Measurements from ENCODE around the gene ANXA4.
"Not testable (repeated sequence)": the region's sequence is repeated elsewhere in the genome, so short reads cannot be mapped to it uniquely, and the experiment has no call there.

The ANXA4 gene

DNA sequence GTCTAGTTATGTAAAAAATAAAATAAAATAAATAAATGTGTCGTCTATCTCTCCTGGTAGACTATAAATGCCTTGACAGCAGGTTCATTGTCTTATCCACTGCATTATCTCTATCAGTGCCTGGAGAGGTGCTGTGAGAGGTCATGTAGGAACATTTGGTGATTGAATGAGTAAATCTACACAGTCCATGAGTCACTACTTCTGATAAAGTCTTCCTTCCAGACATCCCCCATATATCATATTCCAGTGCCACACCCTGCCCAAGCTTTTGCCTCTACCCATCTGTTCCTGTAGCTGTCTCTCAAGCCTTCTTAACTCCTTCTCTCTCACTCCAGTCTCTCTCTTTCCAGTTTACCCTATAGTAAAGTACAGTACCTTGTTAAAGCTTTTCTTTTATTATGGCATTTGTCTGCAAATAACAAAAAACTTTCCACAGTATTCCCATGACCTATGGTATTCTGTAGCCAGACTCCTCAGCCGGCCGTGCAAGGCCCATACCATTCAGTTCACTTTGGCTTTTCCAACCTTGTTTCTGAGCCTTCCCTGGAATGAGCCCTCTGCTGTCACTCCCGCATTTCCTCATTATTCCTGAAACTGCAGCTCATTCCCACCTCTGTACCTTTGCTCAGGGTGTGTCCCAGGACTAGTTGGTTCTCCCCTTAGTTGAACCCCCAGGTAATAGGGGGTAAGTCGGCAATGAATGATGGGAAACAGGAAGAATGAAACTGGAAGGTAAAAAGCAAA is 37.5 kb downstream of the ANXA4 start:
- no peak for DNase-seq (ENCODE audit: low read depth)

GRCh38 chr2:69780921-69781320 is 39.0 kb downstream of the ANXA4 start:
- no peak for DNase-seq (ENCODE audit: low read depth)

DNA sequence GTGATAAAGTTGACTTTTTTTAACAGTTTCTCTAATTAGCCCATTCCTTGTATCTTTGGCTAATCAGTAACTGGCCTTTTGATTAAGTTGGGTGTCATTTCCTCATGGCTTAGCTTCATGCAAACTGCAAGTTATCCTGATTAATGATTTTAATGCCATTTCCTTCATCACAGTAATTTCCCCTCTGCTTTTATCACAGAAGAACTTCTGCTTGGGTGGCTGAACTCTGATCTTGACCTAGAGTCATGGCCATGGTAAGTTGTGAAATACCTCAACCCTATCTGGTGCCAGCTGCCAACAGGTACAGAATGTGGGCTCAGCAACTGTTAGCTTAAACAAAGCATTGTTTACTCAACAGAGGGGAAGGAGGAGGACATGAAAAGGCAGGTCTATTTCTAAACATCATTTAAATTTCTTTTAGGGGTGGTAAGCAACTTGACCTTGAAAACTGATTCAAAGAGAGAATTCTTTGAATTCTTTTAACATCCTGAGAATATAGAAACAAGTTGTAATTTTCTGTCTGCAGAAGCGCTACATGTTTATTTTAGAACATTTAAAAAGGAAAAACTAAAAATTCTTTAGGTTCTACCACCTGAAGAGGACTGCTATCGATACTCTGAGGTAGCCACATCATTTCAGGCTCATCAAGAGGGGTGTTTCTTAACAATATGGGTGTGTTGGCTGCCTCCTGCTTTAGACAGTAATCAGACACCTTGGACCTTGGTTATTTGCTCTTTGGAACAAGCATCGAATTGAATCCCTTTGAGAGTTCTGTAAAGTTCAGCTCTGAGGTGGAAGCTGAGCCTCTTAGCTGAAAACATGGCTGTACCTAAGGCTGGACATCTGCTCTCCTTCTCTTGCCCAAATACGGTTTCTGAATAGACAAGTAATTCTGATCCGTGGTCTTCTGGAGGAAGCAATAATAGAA is 39.7 kb downstream of the ANXA4 start:
- DNase-seq (ENCODE audit: low read depth): no peak

DNA sequence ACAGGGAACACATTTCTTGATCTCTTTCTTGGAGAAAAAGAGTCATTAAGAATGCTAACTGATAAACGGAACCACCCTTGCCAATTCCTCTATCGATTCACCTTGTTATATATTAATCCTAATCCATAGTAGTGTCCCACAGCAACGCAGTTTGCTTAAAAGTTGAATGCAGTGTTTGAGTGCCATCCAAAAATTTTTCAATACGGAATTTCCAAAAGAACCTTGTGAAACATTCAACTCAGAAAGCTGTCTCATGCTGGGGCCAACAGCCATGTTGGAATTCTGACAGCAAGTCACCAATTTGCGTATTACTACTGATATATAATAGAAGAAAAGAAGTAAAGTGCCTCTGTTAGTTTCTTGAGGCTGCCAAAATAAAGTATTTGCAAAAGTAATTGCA is 42.3 kb downstream of the ANXA4 start:
- DNase-seq (ENCODE audit: low read depth): no peak

DNA sequence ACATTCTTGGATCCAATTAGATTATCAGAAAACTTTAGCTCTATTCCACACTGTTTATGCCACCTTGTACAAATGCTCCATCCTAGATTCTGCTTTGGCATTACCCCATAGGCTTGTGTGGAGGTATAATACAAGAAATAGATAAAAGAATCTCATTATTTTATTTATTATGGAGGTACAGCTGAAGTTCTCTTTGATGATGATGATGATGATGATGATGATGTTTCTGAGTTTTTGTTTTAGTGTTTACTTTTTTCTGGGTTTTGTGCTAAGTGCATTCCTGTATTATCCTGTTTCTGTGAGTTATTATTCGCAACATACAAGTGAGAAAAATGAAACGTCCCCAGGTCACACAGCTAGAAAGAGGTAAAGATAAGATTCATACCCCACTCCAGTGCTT is 43.4 kb downstream of the ANXA4 start:
- DNase-seq (ENCODE audit: low read depth): no peak

- no peak for DNase-seq (ENCODE audit: low read depth)
Observed at GRCh38 chr2:69786052-69786560, 44.2 kb downstream of the ANXA4 start.

- no peak for DNase-seq (ENCODE audit: low read depth)
Observed at GRCh38 chr2:69789175-69789721, 47.3 kb downstream of the ANXA4 start.

DNA sequence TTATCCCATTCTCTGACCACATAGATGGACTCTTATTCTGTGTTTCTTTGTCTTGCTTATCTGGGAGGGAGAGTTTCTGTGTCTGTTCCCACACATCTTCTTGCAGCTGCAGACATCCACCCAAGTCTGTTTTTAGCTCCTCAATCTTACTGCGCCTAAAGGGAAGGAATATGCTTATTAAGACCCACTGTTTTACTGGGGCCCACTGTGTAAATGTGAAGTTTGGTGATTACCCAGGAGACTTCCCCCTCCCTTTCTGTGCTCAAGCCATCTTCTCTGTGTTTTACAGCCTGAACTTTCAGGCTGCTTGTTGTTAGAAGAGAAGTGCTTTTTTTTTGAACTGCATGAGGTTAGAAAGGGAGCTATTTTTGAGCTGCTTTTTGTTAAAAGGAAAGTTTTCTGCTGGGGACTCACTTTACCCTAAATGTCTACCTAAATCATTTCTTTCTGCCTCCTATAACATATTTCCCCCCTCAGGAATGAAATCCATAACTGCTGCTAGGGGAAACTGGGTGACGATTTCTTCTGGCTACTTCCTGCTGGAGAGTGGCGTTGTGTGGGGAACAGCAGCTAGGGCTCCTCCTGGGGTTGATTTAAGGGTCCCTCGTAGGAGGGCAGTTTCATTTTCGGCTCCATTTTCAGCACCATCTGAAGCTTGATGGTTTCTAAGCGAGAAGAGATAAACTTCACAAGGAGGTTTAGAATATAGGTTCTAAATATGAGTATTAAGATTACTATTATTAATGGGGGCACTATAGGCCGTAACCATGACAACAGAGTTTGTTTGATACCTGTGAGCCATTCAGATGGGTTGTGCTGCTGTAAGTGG is 48.1 kb downstream of the ANXA4 start:
- no peak for DNase-seq (ENCODE audit: low read depth)

DNA sequence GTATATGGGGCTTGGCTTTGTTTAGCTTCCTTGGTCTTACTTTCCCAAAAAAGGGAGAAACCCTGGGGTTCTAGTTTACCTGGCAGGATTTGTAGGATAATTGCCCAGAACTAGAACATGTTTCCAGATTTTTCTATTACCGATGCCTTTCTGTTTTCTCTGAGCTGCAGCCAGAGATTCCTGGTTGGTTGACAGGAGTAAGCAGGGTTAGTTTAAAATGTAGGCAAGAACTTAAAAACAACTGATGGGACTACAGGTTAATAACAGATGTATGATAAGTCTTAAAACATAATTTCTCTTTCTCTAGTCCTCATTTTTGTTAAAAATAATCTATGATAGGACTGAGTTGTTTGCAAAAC is 48.6 kb downstream of the ANXA4 start:
- no peak for DNase-seq (ENCODE audit: low read depth)

- DNase-seq (ENCODE audit: low read depth): no peak
Observed at GRCh38 chr2:69791045-69791444, 49.1 kb downstream of the ANXA4 start.

DNA sequence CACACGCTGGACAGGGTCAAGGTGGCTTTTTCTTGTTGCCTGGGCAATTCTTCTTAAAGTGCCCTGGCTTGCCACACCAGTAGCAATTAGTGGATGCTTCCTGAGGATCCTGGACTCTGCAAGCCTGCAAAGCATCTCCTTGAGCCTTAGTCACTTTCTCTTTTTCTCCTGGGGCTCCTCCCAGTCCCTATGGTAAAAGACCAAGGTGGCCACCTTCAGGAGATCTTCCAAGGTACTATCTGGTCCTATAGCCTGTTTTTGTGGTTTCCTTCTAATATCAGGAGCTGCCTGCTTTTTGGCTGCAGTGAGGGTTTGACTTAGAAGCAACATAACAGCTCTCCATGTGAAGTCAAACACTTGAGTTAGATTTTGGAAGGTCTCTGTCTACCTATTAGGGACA is 54.2 kb downstream of the ANXA4 start:
- no peak for DNase-seq (ENCODE audit: low read depth)

DNA sequence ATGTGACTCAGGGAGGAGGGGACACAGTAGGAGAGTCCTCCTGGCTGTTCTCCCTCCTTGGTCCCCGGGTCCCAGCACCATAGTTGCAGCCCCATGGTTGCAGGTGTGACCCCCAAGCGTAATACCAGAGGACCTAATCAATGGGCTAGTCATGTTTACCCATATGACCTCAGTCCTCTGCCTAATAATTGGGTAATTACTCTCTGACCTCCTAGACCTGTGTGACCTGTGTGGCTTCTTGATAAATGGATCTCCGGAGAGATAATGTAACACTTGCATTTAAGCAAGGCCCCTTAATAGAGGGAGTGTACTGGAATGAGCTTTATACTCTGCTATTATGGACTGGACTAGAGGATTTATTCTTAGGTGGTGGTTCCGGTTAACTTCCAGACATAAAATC is 55.3 kb downstream of the ANXA4 start:
- no peak for DNase-seq (ENCODE audit: low read depth)

DNA sequence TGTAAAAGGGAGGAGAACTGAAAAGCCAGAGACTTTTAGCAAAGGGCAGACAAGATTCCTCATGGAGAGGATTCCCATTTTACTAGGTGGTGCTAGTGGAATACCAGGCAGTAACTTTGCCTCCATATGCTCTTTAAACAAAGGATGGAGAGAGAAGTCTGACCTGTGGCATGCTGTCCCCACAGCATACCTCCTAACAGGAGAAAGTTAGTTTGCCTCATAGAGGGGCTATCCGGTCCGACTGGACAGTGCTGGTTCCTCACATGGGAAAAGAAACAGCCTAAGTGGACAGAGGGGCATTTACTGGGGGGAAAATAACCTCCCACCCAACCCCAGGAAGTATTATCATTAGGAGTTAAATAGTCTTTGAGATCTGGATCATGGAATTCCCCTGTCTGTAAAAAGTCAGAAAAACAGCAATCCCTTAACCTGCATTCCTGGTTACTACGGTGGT is 55.9 kb downstream of the ANXA4 start:
- no peak for DNase-seq (ENCODE audit: low read depth)

- DNase-seq (ENCODE audit: low read depth): no peak
Observed at GRCh38 chr2:69798290-69798908, 56.5 kb downstream of the ANXA4 start.

DNA sequence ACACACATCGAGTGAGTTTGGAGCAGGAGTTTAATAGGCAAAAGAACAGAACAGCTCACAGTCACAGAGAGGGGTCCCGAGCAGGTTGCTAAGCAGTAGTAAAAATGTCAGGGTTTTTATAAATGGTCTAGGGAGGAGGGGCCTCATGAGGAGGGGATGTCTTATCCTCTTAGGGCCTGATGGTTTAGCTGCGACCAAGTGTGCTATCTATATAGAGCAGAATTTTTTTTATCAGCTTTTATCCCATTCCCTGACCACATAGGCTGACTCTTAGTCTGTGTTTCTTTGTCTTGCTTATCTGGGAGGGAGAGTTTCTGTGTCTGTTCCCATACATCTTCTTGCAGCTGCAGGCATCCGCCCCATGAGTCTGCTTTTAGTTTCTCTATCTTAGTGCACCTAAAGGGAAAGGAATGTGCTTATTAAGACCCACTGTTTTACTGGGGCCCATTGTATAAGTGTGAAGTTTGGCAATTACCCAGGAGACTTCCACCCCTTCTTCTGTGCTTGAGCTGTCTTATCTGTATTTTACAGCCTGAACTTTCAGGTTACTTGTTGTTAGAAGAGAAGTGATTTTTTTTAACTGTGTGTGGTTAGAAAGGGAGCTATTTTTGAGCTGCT is 57.1 kb downstream of the ANXA4 start:
- no peak for DNase-seq (ENCODE audit: low read depth)

- no peak for DNase-seq (ENCODE audit: low read depth)
Observed at GRCh38 chr2:69801745-69802290, 59.9 kb downstream of the ANXA4 start.

DNA sequence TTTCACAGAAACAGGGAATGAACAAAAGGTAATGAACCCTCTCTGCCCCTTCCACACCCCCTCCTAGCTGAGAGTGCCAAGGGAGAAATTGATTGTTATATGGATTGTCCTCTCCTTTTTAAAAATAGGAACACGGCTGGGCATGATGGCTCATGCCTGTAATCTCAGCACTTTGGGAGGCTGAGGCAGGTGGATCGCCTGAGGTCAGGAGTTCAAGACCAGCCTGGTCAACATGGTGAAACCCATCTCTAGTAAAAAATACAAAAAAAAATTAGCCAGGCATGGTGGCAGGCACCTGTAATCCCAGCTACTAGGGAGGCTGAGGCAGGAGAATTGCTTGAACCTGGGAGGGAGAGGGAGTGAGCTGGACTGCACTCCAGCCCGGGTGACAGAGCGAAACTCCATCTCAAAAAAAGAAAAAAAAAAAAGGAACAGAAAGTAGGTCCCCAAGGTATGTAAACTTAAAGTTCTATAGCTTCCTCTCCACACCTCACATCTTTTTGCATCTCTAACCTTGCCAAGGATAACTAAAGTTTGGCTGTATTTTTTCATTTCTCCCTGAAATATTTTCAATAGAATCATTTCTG is 60.9 kb downstream of the ANXA4 start:
- not testable (repeated sequence) for DNase-seq (ENCODE audit: low read depth)

- no peak for DNase-seq (ENCODE audit: low read depth)
Observed at GRCh38 chr2:69804416-69804815, 62.5 kb downstream of the ANXA4 start.

GRCh38 chr2:69805887-69806286 is 64.0 kb downstream of the ANXA4 start:
- no peak for DNase-seq (ENCODE audit: low read depth)

GRCh38 chr2:69807821-69808540 is 66.0 kb downstream of the ANXA4 start:
- DNase-seq (ENCODE audit: low read depth): no peak

Data from activated T-cell treated with anti-CD3 and anti-CD28 coated beads for 48 hours (primary cell).